ENCODE measurements around the gene TULP4.
"Not testable (repeated sequence)": the region's sequence is repeated elsewhere in the genome, so short reads cannot be mapped to it uniquely, and the experiment has no call there.

The TULP4 gene

GRCh38 chr6:158328952-158329351 lies 16.7 kb downstream of the TULP4 start:
- H3K9ac ChIP-seq (ENCODE audit: low read depth, low read length), result no peak overlapping the region
- H3K36me3 ChIP-seq (ENCODE audit: insufficient read depth, low read length), result no peaks in the 10 kb centered on the region; the same call in 1 of the 2 replicates
- no peaks in the 10 kb centered on the region for H3K9me3 ChIP-seq (ENCODE audit: control insufficient read depth, insufficient read depth, low read length)
- H3K4me1 ChIP-seq (ENCODE audit: insufficient read depth, low read length), result no peaks in the 10 kb centered on the region; the same call in 1 of the 2 replicates

- H3K9me3 ChIP-seq (ENCODE audit: control insufficient read depth, insufficient read depth, low read length), result no peaks in the 10 kb centered on the region
- H3K9ac ChIP-seq (ENCODE audit: low read depth, low read length), result no peak overlapping the region
- H3K36me3 ChIP-seq (ENCODE audit: insufficient read depth, low read length), result no peaks in the 10 kb centered on the region; the same call in 1 of the 2 replicates
- H3K4me1 ChIP-seq (ENCODE audit: insufficient read depth, low read length), result no peaks in the 10 kb centered on the region; the same call in 1 of the 2 replicates
These were observed 17.3 kb downstream of the TULP4 start for GRCh38 chr6:158329531-158329930.

GRCh38 chr6:158330016-158330415 lies 17.8 kb downstream of the TULP4 start:
- Histone ChIP-seq H3K36me3 (ENCODE audit: insufficient read depth, low read length) (no peaks in the 10 kb centered on the region; the same call in 1 of the 2 replicates), H3K9me3 (ENCODE audit: control insufficient read depth, insufficient read depth, low read length) (no peaks in the 10 kb centered on the region), H3K4me1 (ENCODE audit: insufficient read depth, low read length) (no peaks in the 10 kb centered on the region; the same call in 1 of the 2 replicates), H3K9ac (ENCODE audit: low read depth, low read length) (no peak overlapping the region)

- no peaks in the 10 kb centered on the region; the same call in 1 of the 2 replicates for H3K4me1 ChIP-seq (ENCODE audit: insufficient read depth, low read length)
- H3K36me3 ChIP-seq (ENCODE audit: insufficient read depth, low read length), result no peaks in the 10 kb centered on the region; the same call in 1 of the 2 replicates
- H3K9me3 ChIP-seq (ENCODE audit: control insufficient read depth, insufficient read depth, low read length), result no peaks in the 10 kb centered on the region
- H3K9ac ChIP-seq (ENCODE audit: low read depth, low read length), result no peak overlapping the region
These were observed 20.0 kb downstream of the TULP4 start for GRCh38 chr6:158332237-158332636.

- no peaks in the 10 kb centered on the region; the same call in 1 of the 2 replicates for H3K36me3 ChIP-seq (ENCODE audit: insufficient read depth, low read length)
- H3K4me1 ChIP-seq (ENCODE audit: insufficient read depth, low read length), result no peaks in the 10 kb centered on the region; the same call in 1 of the 2 replicates
- H3K9ac ChIP-seq (ENCODE audit: low read depth, low read length), result no peak overlapping the region
- no peaks in the 10 kb centered on the region for H3K9me3 ChIP-seq (ENCODE audit: control insufficient read depth, insufficient read depth, low read length)
These were observed 20.8 kb downstream of the TULP4 start for GRCh38 chr6:158333094-158333493.

GRCh38 chr6:158334534-158334933 lies 22.3 kb downstream of the TULP4 start:
- Histone ChIP-seq H3K36me3 (ENCODE audit: insufficient read depth, low read length) (no peaks in the 10 kb centered on the region; the same call in 1 of the 2 replicates), H3K4me1 (ENCODE audit: insufficient read depth, low read length) (no peaks in the 10 kb centered on the region), H3K9ac (ENCODE audit: low read depth, low read length) (no peak overlapping the region), H3K9me3 (ENCODE audit: control insufficient read depth, insufficient read depth, low read length) (no peaks in the 10 kb centered on the region)

- H3K36me3 ChIP-seq (ENCODE audit: insufficient read depth, low read length), result no peaks in the 10 kb centered on the region; the same call in 1 of the 2 replicates
- peaks cover 4% of the 10 kb centered on the region for H3K9me3 ChIP-seq (ENCODE audit: control insufficient read depth, insufficient read depth, low read length)
- H3K4me1 ChIP-seq (ENCODE audit: insufficient read depth, low read length), result no peaks in the 10 kb centered on the region
- H3K9ac ChIP-seq (ENCODE audit: low read depth, low read length), result no peak overlapping the region
These were observed 25.1 kb downstream of the TULP4 start for GRCh38 chr6:158337332-158337731.

GRCh38 chr6:158338311-158339112 lies 26.2 kb downstream of the TULP4 start:
- Histone ChIP-seq H3K4me1 (ENCODE audit: insufficient read depth, low read length) (no peaks in the 10 kb centered on the region), H3K9me3 (ENCODE audit: control insufficient read depth, insufficient read depth, low read length) (peaks cover 7% of the 10 kb centered on the region), H3K36me3 (ENCODE audit: insufficient read depth, low read length) (no peaks in the 10 kb centered on the region; the same call in 1 of the 2 replicates), H3K9ac (ENCODE audit: low read depth, low read length) (no peak overlapping the region)

- not testable (repeated sequence) for H3K36me3 ChIP-seq (ENCODE audit: insufficient read depth, low read length); H3K9ac ChIP-seq (ENCODE audit: low read depth, low read length); H3K4me1 ChIP-seq (ENCODE audit: insufficient read depth, low read length); H3K9me3 ChIP-seq (ENCODE audit: control insufficient read depth, insufficient read depth, low read length)
These were observed 26.9 kb downstream of the TULP4 start for GRCh38 chr6:158339197-158339596.

GRCh38 chr6:158340252-158340651 lies 28.0 kb downstream of the TULP4 start:
- Histone ChIP-seq H3K4me1 (ENCODE audit: insufficient read depth, low read length) (no peaks in the 10 kb centered on the region), H3K36me3 (ENCODE audit: insufficient read depth, low read length) (no peaks in the 10 kb centered on the region; the same call in 1 of the 2 replicates), H3K9me3 (ENCODE audit: control insufficient read depth, insufficient read depth, low read length) (peaks cover 10% of the 10 kb centered on the region), H3K9ac (ENCODE audit: low read depth, low read length) (no peak overlapping the region)

GRCh38 chr6:158344534-158344933 lies 32.3 kb downstream of the TULP4 start:
- Histone ChIP-seq H3K36me3 (ENCODE audit: insufficient read depth, low read length) (no peaks in the 10 kb centered on the region; the same call in 1 of the 2 replicates), H3K9ac (ENCODE audit: low read depth, low read length) (no peak overlapping the region), H3K4me1 (ENCODE audit: insufficient read depth, low read length) (no peaks in the 10 kb centered on the region), H3K9me3 (ENCODE audit: control insufficient read depth, insufficient read depth, low read length) (peaks cover 22% of the 10 kb centered on the region)

GRCh38 chr6:158345444-158345843 lies 33.2 kb downstream of the TULP4 start:
- not testable (repeated sequence) for H3K36me3 ChIP-seq (ENCODE audit: insufficient read depth, low read length); H3K9ac ChIP-seq (ENCODE audit: low read depth, low read length); H3K4me1 ChIP-seq (ENCODE audit: insufficient read depth, low read length)
- peaks cover 20% of the 10 kb centered on the region for H3K9me3 ChIP-seq (ENCODE audit: control insufficient read depth, insufficient read depth, low read length)

- Histone ChIP-seq H3K4me1 (ENCODE audit: insufficient read depth, low read length) (no peaks in the 10 kb centered on the region), H3K9me3 (ENCODE audit: control insufficient read depth, insufficient read depth, low read length) (peaks cover 18% of the 10 kb centered on the region), H3K9ac (ENCODE audit: low read depth, low read length) (no peak overlapping the region), H3K36me3 (ENCODE audit: insufficient read depth, low read length) (no peaks in the 10 kb centered on the region)
These were observed 35.1 kb downstream of the TULP4 start for GRCh38 chr6:158347335-158347734.

GRCh38 chr6:158348737-158349504 lies 36.7 kb downstream of the TULP4 start:
- not testable (repeated sequence) for H3K9ac ChIP-seq (ENCODE audit: low read depth, low read length); H3K36me3 ChIP-seq (ENCODE audit: insufficient read depth, low read length); H3K4me1 ChIP-seq (ENCODE audit: insufficient read depth, low read length)
- H3K9me3 ChIP-seq (ENCODE audit: control insufficient read depth, insufficient read depth, low read length), result peaks cover 16% of the 10 kb centered on the region
